Astrocyte (in vitro differentiated cells and primary cell): Measurements from ENCODE around the gene CRYGN. TPM values are rescaled to one million over a fixed set of nuclear protein-coding genes. Genes with fewer than 3 reads are reported as not detected.

Experiments
- DNase-seq: peaks from one replicate; pipeline ENCODE4 v3.0.0-alpha.2; 2010; ENCODE audit warnings: low read depth
- FAIRE-seq: peaks from 2 replicates; lab custom pipeline; 2011; peaks lifted over from hg19 to GRCh38; lab: Jason Lieb, UNC
- H2AFZ ChIP-seq: 2 replicates; pipeline ENCODE4 v1.6.0; 2012; ENCODE audit warnings: low read depth, low read length, inconsistent platforms
- H3K27ac ChIP-seq: 2 replicates; pipeline ENCODE4 v1.5.1; 2011; ENCODE audit warnings: low read depth, low read length, inconsistent platforms
- H3K27me3 ChIP-seq: 2 replicates; pipeline ENCODE4 v1.6.0; 2011; ENCODE audit warnings: low read length, inconsistent platforms; ENCODE audit not compliant: insufficient read depth
- H3K36me3 ChIP-seq: 2 replicates; pipeline ENCODE4 v1.5.1; 2011; ENCODE audit warnings: low read length, inconsistent platforms; ENCODE audit not compliant: insufficient read depth
- H3K4me1 ChIP-seq: 2 replicates; pipeline ENCODE4 v1.5.1; 2011; ENCODE audit warnings: low read length, inconsistent platforms; ENCODE audit not compliant: insufficient read depth
- H3K4me2 ChIP-seq: 2 replicates; pipeline ENCODE4 v1.6.0; 2012; ENCODE audit warnings: low read length, inconsistent platforms
- H3K4me3 ChIP-seq: 2 replicates; pipeline ENCODE4 v1.5.1; 2011; ENCODE audit warnings: low read depth, mild to moderate bottlenecking, low read length, inconsistent platforms; ENCODE audit not compliant: insufficient read depth
- H3K79me2 ChIP-seq: 2 replicates; pipeline ENCODE4 v1.6.0; 2012; ENCODE audit warnings: mild to moderate bottlenecking, low read length, inconsistent platforms; ENCODE audit not compliant: insufficient read depth
- H3K9ac ChIP-seq: 2 replicates; pipeline ENCODE4 v1.6.0; 2012; ENCODE audit warnings: mild to moderate bottlenecking, low read length, inconsistent platforms
- H3K9me3 ChIP-seq: 2 replicates; pipeline ENCODE4 v1.5.1; 2012; ENCODE audit warnings: low read depth, mild to moderate bottlenecking, low read length, inconsistent platforms; ENCODE audit not compliant: insufficient read depth
- H4K20me1 ChIP-seq: 2 replicates; pipeline ENCODE4 v1.6.0; 2012; ENCODE audit warnings: low read length, inconsistent platforms; ENCODE audit not compliant: insufficient read depth
- H3K27ac Mint-ChIP-seq: one replicate; pipeline ENCODE4 v1.8.0; 2021; ENCODE audit warnings: mild to moderate bottlenecking, mixed read lengths; ENCODE audit not compliant: unreplicated experiment
- H3K27me3 Mint-ChIP-seq: one replicate; pipeline ENCODE4 v1.8.0; 2021; ENCODE audit warnings: low read depth, mixed read lengths; ENCODE audit not compliant: unreplicated experiment
- H3K36me3 Mint-ChIP-seq: one replicate; pipeline ENCODE4 v1.8.0; 2021; ENCODE audit warnings: low read depth, mixed read lengths; ENCODE audit not compliant: unreplicated experiment
- H3K4me1 Mint-ChIP-seq: one replicate; pipeline ENCODE4 v1.8.0; 2021; ENCODE audit warnings: low read depth, mixed read lengths; ENCODE audit not compliant: unreplicated experiment
- H3K4me3 Mint-ChIP-seq: one replicate; pipeline ENCODE4 v1.8.0; 2021; ENCODE audit warnings: mild to moderate bottlenecking, moderate library complexity, mixed read lengths; ENCODE audit not compliant: unreplicated experiment
- H3K9me3 Mint-ChIP-seq: one replicate; pipeline ENCODE4 v1.8.0; 2021; ENCODE audit warnings: mild to moderate bottlenecking, mixed read lengths; ENCODE audit not compliant: unreplicated experiment
- CTCF ChIP-seq: IDR thresholded peaks from 2 replicates; pipeline ENCODE4 v1.5.1; 2011; ENCODE audit warnings: low read depth, mild to moderate bottlenecking, inconsistent platforms, low read length, moderate library complexity; ENCODE audit not compliant: insufficient read depth
- EZH2 ChIP-seq: IDR thresholded peaks from 2 replicates; pipeline ENCODE4 v1.6.1; 2012; ENCODE audit warnings: mild to moderate bottlenecking, low read length, inconsistent platforms; ENCODE audit not compliant: insufficient read depth
- total RNA-seq: library from RNA; stranded (reverse); gene quantifications from 2 replicates; pipeline ENCODE4 v1.2.1, GENCODE V29; 2021

Gene CRYGN
- total RNA-seq, 1 donor from 2014 or later = not detected

GRCh38 chr7:151461942-151462230 is 21.9 kb upstream of the CRYGN start:
- FAIRE-seq (no peak), DNase-seq (no peak)
- H3K27ac ChIP-seq = no peak overlapping the region
- no peaks in the 10 kb centered on the region for H3K27me3 ChIP-seq
- TF ChIP-seq CTCF (no peak), EZH2 (no peak)
- no peak overlapping the region for H3K4me3 Mint-ChIP-seq
- no peak overlapping the region for H2AFZ ChIP-seq
- no peaks in the 10 kb centered on the region for H3K79me2 ChIP-seq
- H3K27me3 Mint-ChIP-seq = peaks cover 7% of the 10 kb centered on the region
- no peak overlapping the region for H3K27ac Mint-ChIP-seq
- peaks cover 15% of the 10 kb centered on the region for H3K9me3 ChIP-seq
- no peak overlapping the region for H3K4me3 ChIP-seq
- H3K36me3 Mint-ChIP-seq = peaks cover 45% of the 10 kb centered on the region
- H3K4me1 ChIP-seq = peaks cover 14% of the 10 kb centered on the region
- peaks cover 9% of the 10 kb centered on the region for H3K9me3 Mint-ChIP-seq
- peaks cover 21% of the 10 kb centered on the region for H3K4me1 Mint-ChIP-seq
- peaks cover 25% of the 10 kb centered on the region for H3K36me3 ChIP-seq
- H3K9ac ChIP-seq = no peak overlapping the region
- no peaks in the 10 kb centered on the region for H4K20me1 ChIP-seq
- no peak overlapping the region for H3K4me2 ChIP-seq

GRCh38 chr7:151461096-151461941 is 21.4 kb upstream of the CRYGN start:
- FAIRE-seq (no peak), DNase-seq (no peak)
- peaks cover 45% of the 10 kb centered on the region for H3K36me3 Mint-ChIP-seq
- no peaks in the 10 kb centered on the region for H3K79me2 ChIP-seq
- no peak overlapping the region for H3K4me3 ChIP-seq
- H2AFZ ChIP-seq = no peak overlapping the region
- peaks cover 7% of the 10 kb centered on the region for H3K27me3 Mint-ChIP-seq
- TF ChIP-seq EZH2 (no peak), CTCF (no peak)
- H3K9me3 ChIP-seq = peaks cover 15% of the 10 kb centered on the region
- H3K4me3 Mint-ChIP-seq = no peak overlapping the region
- no peaks in the 10 kb centered on the region for H3K27me3 ChIP-seq
- no peak overlapping the region for H3K4me2 ChIP-seq
- peaks cover 23% of the 10 kb centered on the region for H3K36me3 ChIP-seq
- H3K27ac ChIP-seq = no peak overlapping the region
- no peak overlapping the region for H3K27ac Mint-ChIP-seq
- H4K20me1 ChIP-seq = no peaks in the 10 kb centered on the region
- H3K9ac ChIP-seq = no peak overlapping the region
- peaks cover 9% of the 10 kb centered on the region for H3K9me3 Mint-ChIP-seq
- H3K4me1 Mint-ChIP-seq = peaks cover 21% of the 10 kb centered on the region
- H3K4me1 ChIP-seq = peaks cover 14% of the 10 kb centered on the region

- Mint-ChIP-seq H3K4me1 (peaks cover 21% of the 10 kb centered on the region), H3K27ac (peak overlapping the region; percentile 85), H3K27me3 (peaks cover 10% of the 10 kb centered on the region), H3K9me3 (peaks cover 9% of the 10 kb centered on the region), H3K36me3 (peaks cover 37% of the 10 kb centered on the region), H3K4me3 (no peak overlapping the region)
- H3K9ac ChIP-seq = peak overlapping the region; percentile 40
- TF ChIP-seq CTCF = no peak
- no peak for TF ChIP-seq EZH2
- peaks cover 14% of the 10 kb centered on the region for H3K4me1 ChIP-seq
- peak overlapping the region; percentile 8 for H3K27ac ChIP-seq
- peak overlapping the region; percentile 82 for H3K4me2 ChIP-seq
- H3K27me3 ChIP-seq = no peaks in the 10 kb centered on the region
- peak overlapping the region; percentile 34 for H3K4me3 ChIP-seq
- peaks cover 15% of the 10 kb centered on the region for H3K36me3 ChIP-seq
- no peak overlapping the region for H2AFZ ChIP-seq
- no peaks in the 10 kb centered on the region for H3K79me2 ChIP-seq
- FAIRE-seq (no peak), DNase-seq (no peak)
- H4K20me1 ChIP-seq = no peaks in the 10 kb centered on the region
- peaks cover 15% of the 10 kb centered on the region for H3K9me3 ChIP-seq
Measured at GRCh38 chr7:151460474-151460855, 20.5 kb upstream of the CRYGN start.
